Measurements from ENCODE around the gene PTGES2.

- TF ChIP-seq CTCF (IDR thresholded peaks at IDR 0.05; ENCODE audit: low read depth, low read length) (no peak), EZH2phosphoT487 (IDR thresholded peaks at IDR 0.05; ENCODE audit: low read depth) (no peak)
Observed at GRCh38 chr9:128116104-128117083, 11.1 kb downstream of the PTGES2 start.

Measured in OCI-LY3 (cell line).